ENCODE data around the gene SERPINB5.

The SERPINB5 gene

GRCh38 chr18:63470751-63471150 lies 6.0 kb upstream of the SERPINB5 start:
- DNase-seq = no peak

- DNase-seq = no peak
Observed at GRCh38 chr18:63472380-63472779, 4.4 kb upstream of the SERPINB5 start.

- DNase-seq = no peak
Observed at GRCh38 chr18:63477200-63477599, 442 bp downstream of the SERPINB5 start.

- no peak for DNase-seq
Observed at GRCh38 chr18:63477968-63478367, 1.2 kb downstream of the SERPINB5 start.

- no peak for DNase-seq
Observed at GRCh38 chr18:63479826-63480225, 3.1 kb downstream of the SERPINB5 start.

- no peak for DNase-seq
Observed at GRCh38 chr18:63480476-63480875, 3.7 kb downstream of the SERPINB5 start.

GRCh38 chr18:63480915-63481314 lies 4.2 kb downstream of the SERPINB5 start:
- no peak for DNase-seq

GRCh38 chr18:63487676-63488075 lies 10.9 kb downstream of the SERPINB5 start:
- no peak for DNase-seq

GRCh38 chr18:63488160-63488559 lies 11.4 kb downstream of the SERPINB5 start:
- no peak for DNase-seq

GRCh38 chr18:63492851-63493250 lies 16.1 kb downstream of the SERPINB5 start:
- no peak for DNase-seq

- DNase-seq = no peak
Observed at GRCh38 chr18:63495675-63496074, 18.9 kb downstream of the SERPINB5 start.

GRCh38 chr18:63505566-63506335 lies 29.0 kb downstream of the SERPINB5 start:
- DNase-seq = peak; percentile 13

GRCh38 chr18:63506336-63506646 lies 29.5 kb downstream of the SERPINB5 start:
- DNase-seq = no peak

GRCh38 chr18:63508596-63508995 lies 31.8 kb downstream of the SERPINB5 start:
- DNase-seq = no peak

GRCh38 chr18:63511285-63511684 lies 34.5 kb downstream of the SERPINB5 start:
- DNase-seq = no peak

- no peak for DNase-seq
Observed at GRCh38 chr18:63514326-63514725, 37.6 kb downstream of the SERPINB5 start.

- no peak for DNase-seq
Observed at GRCh38 chr18:63514888-63515678, 38.3 kb downstream of the SERPINB5 start.

- DNase-seq = no peak
Observed at GRCh38 chr18:63515801-63516200, 39.0 kb downstream of the SERPINB5 start.

- peak; percentile 69 for DNase-seq
Observed at GRCh38 chr18:63518178-63519012, 41.6 kb downstream of the SERPINB5 start.

GRCh38 chr18:63520053-63520685 lies 43.4 kb downstream of the SERPINB5 start:
- DNase-seq = no peak

GRCh38 chr18:63523660-63524059 lies 46.9 kb downstream of the SERPINB5 start:
- DNase-seq = no peak

- DNase-seq = no peak
Observed at GRCh38 chr18:63527251-63527650, 50.5 kb downstream of the SERPINB5 start.
